NCI-H2029 treated with DMSO at 0.1 percent for 48 hours (cell line): ENCODE data around the gene GCC1.

Experiments
- DNase-seq: peaks from one replicate; lab custom pipeline; 2025; lab: John Stamatoyannopoulos, UW

The GCC1 gene

DNA sequence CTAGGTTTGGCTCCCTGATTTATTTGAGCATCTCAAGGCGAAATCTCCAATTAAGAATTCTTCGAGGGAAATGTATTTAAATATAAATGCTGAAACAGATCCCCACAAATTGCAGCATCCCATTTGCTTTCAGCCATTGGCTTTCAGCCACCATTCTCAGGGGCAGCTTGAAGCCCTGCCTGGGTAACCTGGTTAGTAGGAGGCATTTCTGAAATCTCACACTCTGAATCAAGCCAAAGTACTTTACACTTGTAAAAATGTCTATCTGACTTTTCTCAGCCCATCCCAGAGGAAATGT lies 49.1 kb downstream of the GCC1 start:
- no peak for DNase-seq

GRCh38 chr7:127535546-127536393 lies 49.6 kb downstream of the GCC1 start:
- DNase-seq, result no peak

GRCh38 chr7:127534636-127535035 lies 50.8 kb downstream of the GCC1 start:
- DNase-seq, result no peak

DNA sequence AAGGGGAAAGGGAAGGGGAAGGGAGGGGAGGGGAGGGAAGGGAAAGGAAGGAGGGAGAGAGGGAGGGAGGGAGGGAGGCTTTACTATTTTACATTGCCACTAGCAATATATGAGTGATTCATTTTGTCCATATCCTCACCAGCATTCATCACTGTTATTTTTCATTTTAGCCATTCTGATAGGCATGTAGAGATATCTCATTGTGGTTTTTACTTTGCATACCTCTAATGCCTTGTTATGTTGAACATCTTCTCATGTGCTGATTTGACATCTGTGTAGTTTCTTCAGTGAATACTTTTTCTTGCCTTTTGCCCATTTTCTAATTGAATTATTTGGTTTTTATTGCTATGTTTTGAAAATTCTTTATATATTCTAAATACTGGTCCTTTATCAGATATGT lies 52.7 kb downstream of the GCC1 start:
- no peak for DNase-seq

DNA sequence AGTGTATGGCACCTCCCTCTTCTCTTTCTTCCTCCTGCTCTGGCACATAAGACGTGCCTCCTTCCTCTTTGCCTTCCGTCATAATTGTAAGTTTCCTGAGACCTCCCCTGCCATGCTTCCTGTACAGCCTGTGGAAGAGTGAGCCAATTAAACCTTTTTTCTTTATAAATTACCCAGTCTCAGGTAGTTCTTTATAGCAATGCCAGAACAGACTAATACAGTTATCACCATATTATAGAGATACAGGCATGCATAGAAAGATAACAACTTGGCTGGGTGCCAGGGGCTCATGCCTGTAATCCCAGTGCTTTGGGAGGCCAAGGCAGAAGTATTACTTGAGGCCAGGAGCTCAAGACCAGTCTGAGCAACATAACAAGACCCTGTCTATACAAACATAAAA lies 53.2 kb downstream of the GCC1 start:
- no peak for DNase-seq
